Endothelial cell of umbilical vein (primary cell): ENCODE measurements around the gene KRTAP10-11.

ENCODE experiments used
- CTCF ChIP-seq, 2 donors: IDR thresholded peaks; 1 replicate in 1 of 2; 2 replicates in 1 of 2; pipeline ENCODE4 v1.5.1; 2011; ENCODE audit warnings: low read length in 2 of 2, mild to moderate bottlenecking in 2 of 2, moderate library complexity in 2 of 2, control low read depth in 1 of 2, inconsistent platforms in 1 of 2, low read depth in 1 of 2; ENCODE audit not compliant: insufficient read depth in 1 of 2; ENCODE audit errors: extremely low read depth in 1 of 2
- EZH2 ChIP-seq: IDR thresholded peaks from 2 replicates; pipeline ENCODE4 v1.6.1; 2012; ENCODE audit warnings: borderline replicate concordance, low read depth, mild to moderate bottlenecking, moderate library complexity, low read length, inconsistent platforms; ENCODE audit not compliant: severe bottlenecking
- FOS ChIP-seq: IDR thresholded peaks from 2 replicates; pipeline ENCODE4 v1.6.1; 2011; ENCODE audit warnings: mild to moderate bottlenecking, low read length, moderate library complexity, borderline replicate concordance; ENCODE audit not compliant: insufficient read depth
- MAX ChIP-seq: IDR thresholded peaks from 2 replicates; pipeline ENCODE4 v1.6.1; 2011; ENCODE audit not compliant: insufficient read depth, insufficient read length
- POLR2A ChIP-seq: IDR thresholded peaks from 2 replicates; pipeline ENCODE4 v1.6.1; 2012; ENCODE audit warnings: low read depth, mild to moderate bottlenecking, control low read depth, low read length
- POLR2AphosphoS5 ChIP-seq: IDR thresholded peaks from 2 replicates; pipeline ENCODE4 v1.6.1; 2012; ENCODE audit warnings: low read depth, mild to moderate bottlenecking, control low read depth, low read length, moderate library complexity; ENCODE audit not compliant: insufficient read depth

- no peak for TF ChIP-seq CTCF (IDR thresholded peaks at IDR 0.05; ENCODE audit: extremely low read depth in 1 of 2, insufficient read depth in 1 of 2, low read depth in 1 of 2, low read length in 2 of 2)
- no peak for TF ChIP-seq EZH2
- TF ChIP-seq POLR2A: no peak
- TF ChIP-seq FOS: no peak
- TF ChIP-seq MAX: no peak
- TF ChIP-seq POLR2AphosphoS5: no peak
Measured at GRCh38 chr21:44636209-44637017, 9.8 kb upstream of the KRTAP10-11 start.
